Activated naive CD8-positive, alpha-beta T cell treated with anti-CD3 and anti-CD28 coated beads for 36 hours (primary cell): Measurements from ENCODE around the gene B3GAT1. TPM values are rescaled to one million over a fixed set of nuclear protein-coding genes. Genes with fewer than 3 reads are reported as not detected.

Experiments used
- DNase-seq: peaks from one replicate; pipeline ENCODE4 v3.0.0; 2021
- H3K27ac Mint-ChIP-seq: one replicate; pipeline ENCODE4 v1.8.0; 2022; ENCODE audit warnings: mild to moderate bottlenecking, moderate library complexity, mixed read lengths
- H3K27me3 Mint-ChIP-seq: one replicate; pipeline ENCODE4 v1.8.0; 2022; ENCODE audit warnings: mild to moderate bottlenecking, mixed read lengths
- H3K36me3 Mint-ChIP-seq: one replicate; pipeline ENCODE4 v1.8.0; 2021; ENCODE audit warnings: mild to moderate bottlenecking, mixed read lengths
- H3K4me1 Mint-ChIP-seq: one replicate; pipeline ENCODE4 v1.8.0; 2021; ENCODE audit warnings: mixed read lengths
- H3K4me3 Mint-ChIP-seq: one replicate; pipeline ENCODE4 v1.8.0; 2022; ENCODE audit warnings: mild to moderate bottlenecking, moderate library complexity, mixed read lengths
- H3K9me3 Mint-ChIP-seq: one replicate; pipeline ENCODE4 v1.8.0; 2022; ENCODE audit warnings: mixed read lengths
- total RNA-seq, 2 experiments: library from RNA; stranded (reverse); gene quantifications; one replicate each; pipeline ENCODE4 v1.2.3, GENCODE V29; 2021

The B3GAT1 gene
- total RNA-seq, 2 experiments from 2014 or later = 0.04 TPM; not detected in 1

GRCh38 chr11:134380785-134381184 is 31.3 kb downstream of the B3GAT1 start:
- Mint-ChIP-seq H3K9me3 (no peaks in the 10 kb centered on the region), H3K4me3 (no peak overlapping the region), H3K27ac (no peak overlapping the region), H3K4me1 (no peaks in the 10 kb centered on the region), H3K36me3 (no peaks in the 10 kb centered on the region), H3K27me3 (peaks cover 12% of the 10 kb centered on the region)
- DNase-seq = no peak

- H3K27ac Mint-ChIP-seq = no peak overlapping the region
- no peaks in the 10 kb centered on the region for H3K4me1 Mint-ChIP-seq
- H3K36me3 Mint-ChIP-seq = no peaks in the 10 kb centered on the region
- H3K9me3 Mint-ChIP-seq = no peaks in the 10 kb centered on the region
- H3K27me3 Mint-ChIP-seq = peaks cover 6% of the 10 kb centered on the region
- H3K4me3 Mint-ChIP-seq = no peak overlapping the region
- no peak for DNase-seq
These were observed 31.8 kb downstream of the B3GAT1 start for GRCh38 chr11:134380229-134380628.

DNA sequence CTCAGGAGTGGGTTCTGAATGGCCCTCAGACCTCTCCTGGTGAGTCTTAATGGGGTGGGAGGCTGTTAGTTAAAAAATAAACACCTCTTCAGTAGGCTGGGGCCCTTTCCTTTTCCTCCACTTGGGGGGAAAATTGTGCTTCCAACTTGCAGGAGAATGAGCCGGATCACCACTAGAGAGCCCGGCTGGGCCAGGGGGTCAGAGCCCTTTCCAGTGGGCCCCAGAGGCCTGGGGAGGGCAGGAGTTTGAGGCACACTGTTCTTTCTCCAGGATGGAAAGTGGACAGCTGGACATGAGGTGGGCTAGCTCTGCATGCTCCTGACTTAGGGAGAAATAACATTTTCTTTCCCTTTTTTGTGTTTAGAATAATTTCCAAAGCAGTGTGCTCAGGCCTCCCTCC is 32.8 kb downstream of the B3GAT1 start:
- Mint-ChIP-seq H3K36me3 (no peaks in the 10 kb centered on the region), H3K4me1 (no peaks in the 10 kb centered on the region), H3K4me3 (no peak overlapping the region), H3K27me3 (no peaks in the 10 kb centered on the region), H3K9me3 (no peaks in the 10 kb centered on the region), H3K27ac (no peak overlapping the region)
- DNase-seq = no peak

DNA sequence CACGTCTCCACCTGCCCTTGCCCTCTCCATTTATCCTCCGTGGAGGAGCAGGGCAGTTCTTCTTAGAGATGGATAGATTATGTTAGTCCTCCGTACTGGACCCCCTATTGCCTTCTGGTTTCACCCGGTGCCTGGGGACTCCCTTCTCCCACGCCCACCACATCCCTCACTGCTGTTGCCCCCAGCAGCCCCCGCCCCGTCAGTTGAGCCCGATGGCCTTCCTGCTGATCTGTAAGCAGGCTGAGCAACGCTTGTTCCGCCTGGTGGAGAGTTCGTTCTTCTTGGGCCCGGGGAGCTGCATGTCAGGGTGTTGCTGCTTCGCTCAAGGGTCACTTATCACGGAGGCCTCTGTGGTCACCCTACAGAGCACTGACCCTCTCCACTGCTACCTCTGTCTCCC is 34.2 kb downstream of the B3GAT1 start:
- H3K36me3 Mint-ChIP-seq = no peaks in the 10 kb centered on the region
- no peaks in the 10 kb centered on the region for H3K27me3 Mint-ChIP-seq
- H3K9me3 Mint-ChIP-seq = no peaks in the 10 kb centered on the region
- H3K27ac Mint-ChIP-seq = no peak overlapping the region
- no peak for DNase-seq
- no peak overlapping the region for H3K4me3 Mint-ChIP-seq
- no peaks in the 10 kb centered on the region for H3K4me1 Mint-ChIP-seq

DNA sequence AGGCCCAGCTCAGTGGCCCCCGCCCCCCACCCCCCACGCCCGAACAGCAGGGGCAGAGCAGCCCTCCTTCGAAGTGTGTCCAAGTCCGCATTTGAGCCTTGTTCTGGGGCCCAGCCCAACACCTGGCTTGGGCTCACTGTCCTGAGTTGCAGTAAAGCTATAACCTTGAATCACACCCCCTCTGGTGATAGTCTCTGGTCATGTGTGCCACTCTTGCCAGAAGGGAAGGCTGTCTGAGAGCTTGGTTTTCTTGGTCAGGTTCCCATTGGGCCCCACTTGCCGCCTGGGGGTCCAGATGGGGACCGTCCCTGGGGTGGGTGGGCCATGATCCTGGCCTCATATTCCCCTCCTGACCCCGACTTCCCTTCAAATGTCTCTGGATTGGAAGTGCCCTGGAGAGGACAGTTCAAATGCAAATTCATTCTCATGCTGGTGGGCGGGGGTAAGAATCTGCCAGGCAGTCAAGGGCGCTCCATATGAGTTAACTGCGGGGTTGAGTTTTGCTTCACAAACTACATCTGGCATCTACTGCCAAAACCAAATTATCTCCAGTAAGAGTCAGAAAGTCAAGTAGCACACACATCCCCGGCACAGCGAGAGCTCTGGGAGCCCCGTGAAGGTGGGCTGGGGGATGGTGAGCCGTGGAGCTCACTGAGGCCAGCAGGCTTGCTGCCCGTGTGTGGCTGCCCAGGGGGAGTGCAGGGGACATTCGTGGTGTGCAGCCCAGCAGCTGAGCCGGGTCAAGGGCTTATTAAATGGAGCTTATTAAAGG is 35.7 kb downstream of the B3GAT1 start:
- no peaks in the 10 kb centered on the region for H3K27me3 Mint-ChIP-seq
- no peak for DNase-seq
- no peaks in the 10 kb centered on the region for H3K9me3 Mint-ChIP-seq
- no peaks in the 10 kb centered on the region for H3K36me3 Mint-ChIP-seq
- no peak overlapping the region for H3K4me3 Mint-ChIP-seq
- no peak overlapping the region for H3K27ac Mint-ChIP-seq
- no peaks in the 10 kb centered on the region for H3K4me1 Mint-ChIP-seq

DNA sequence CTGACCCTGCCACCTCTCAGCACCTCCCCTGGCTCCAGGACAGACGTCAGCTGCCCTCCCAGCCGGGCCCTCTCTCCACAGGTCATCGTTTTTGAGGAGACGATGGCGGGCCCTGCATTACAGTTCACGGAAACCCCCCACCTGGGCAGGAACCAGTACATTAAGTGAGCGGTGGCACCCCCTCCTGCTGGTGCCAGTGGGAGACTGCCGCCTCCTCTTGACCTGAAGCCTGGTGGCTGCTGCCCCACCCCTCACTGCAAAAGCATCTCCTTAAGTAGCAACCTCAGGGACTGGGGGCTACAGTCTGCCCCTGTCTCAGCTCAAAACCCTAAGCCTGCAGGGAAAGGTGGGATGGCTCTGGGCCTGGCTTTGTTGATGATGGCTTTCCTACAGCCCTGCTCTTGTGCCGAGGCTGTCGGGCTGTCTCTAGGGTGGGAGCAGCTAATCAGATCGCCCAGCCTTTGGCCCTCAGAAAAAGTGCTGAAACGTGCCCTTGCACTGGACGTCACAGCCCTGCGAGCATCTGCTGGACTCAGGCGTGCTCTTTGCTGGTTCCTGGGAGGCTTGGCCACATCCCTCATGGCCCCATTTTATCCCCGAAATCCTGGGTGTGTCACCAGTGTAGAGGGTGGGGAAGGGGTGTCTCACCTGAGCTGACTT is 37.0 kb downstream of the B3GAT1 start:
- no peak overlapping the region for H3K27ac Mint-ChIP-seq
- H3K9me3 Mint-ChIP-seq = no peaks in the 10 kb centered on the region

DNA sequence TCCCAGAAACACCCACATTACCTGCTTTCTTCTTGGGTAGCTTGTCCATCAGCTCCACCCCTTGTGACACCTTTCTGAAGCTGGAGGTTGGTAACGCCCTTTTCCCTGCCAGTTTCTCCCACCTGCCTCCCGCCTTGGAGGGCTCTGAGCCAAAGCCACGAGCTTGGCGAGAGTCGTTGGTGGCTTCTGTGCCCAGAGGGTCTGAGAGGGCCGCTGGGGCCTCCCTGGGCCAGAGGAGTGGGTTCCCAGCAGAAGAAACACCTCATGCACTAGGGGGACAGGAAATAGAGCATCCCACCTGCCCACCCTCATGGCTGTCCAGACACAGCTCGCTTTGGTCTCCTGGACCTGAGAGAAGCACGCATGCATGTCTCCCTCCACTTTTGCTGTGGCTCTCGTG is 37.9 kb downstream of the B3GAT1 start:
- Mint-ChIP-seq H3K4me3 (no peak overlapping the region), H3K36me3 (no peaks in the 10 kb centered on the region), H3K9me3 (no peaks in the 10 kb centered on the region), H3K27me3 (no peaks in the 10 kb centered on the region), H3K4me1 (no peaks in the 10 kb centered on the region), H3K27ac (no peak overlapping the region)
- no peak for DNase-seq

More for the DNA sequence above, 37.0 kb downstream of the B3GAT1 start:
- Mint-ChIP-seq H3K27me3 (no peaks in the 10 kb centered on the region), H3K4me3 (no peak overlapping the region), H3K36me3 (no peaks in the 10 kb centered on the region), H3K4me1 (no peaks in the 10 kb centered on the region)
- no peak for DNase-seq

GRCh38 chr11:134373591-134374052 is 38.4 kb downstream of the B3GAT1 start:
- Mint-ChIP-seq H3K27ac (no peak overlapping the region), H3K36me3 (no peaks in the 10 kb centered on the region), H3K9me3 (no peaks in the 10 kb centered on the region), H3K4me3 (no peak overlapping the region), H3K27me3 (no peaks in the 10 kb centered on the region), H3K4me1 (no peaks in the 10 kb centered on the region)
- DNase-seq = no peak

DNA sequence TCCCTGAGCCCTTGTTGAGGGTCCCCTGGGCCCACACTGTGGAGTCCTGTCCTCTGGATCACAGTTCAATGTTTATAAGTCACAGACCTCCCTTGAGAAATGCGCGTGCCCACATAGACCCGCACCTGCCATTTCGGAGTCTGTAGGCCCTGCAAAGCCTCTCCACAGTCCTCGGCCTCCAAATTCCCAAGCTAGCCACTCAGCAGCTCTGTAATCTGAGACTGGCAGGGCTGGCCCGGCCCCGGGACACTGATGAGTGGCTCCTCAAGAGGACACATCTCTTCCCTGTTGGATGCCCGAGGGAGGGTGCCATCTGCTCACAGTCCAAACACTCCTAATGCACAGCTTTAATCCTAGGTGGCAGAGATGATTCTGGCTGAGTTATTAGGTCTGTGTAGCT is 39.1 kb downstream of the B3GAT1 start:
- no peaks in the 10 kb centered on the region for H3K4me1 Mint-ChIP-seq
- no peak for DNase-seq
- no peak overlapping the region for H3K27ac Mint-ChIP-seq
- H3K9me3 Mint-ChIP-seq = no peaks in the 10 kb centered on the region
- H3K36me3 Mint-ChIP-seq = no peaks in the 10 kb centered on the region
- no peak overlapping the region for H3K4me3 Mint-ChIP-seq
- H3K27me3 Mint-ChIP-seq = no peaks in the 10 kb centered on the region

DNA sequence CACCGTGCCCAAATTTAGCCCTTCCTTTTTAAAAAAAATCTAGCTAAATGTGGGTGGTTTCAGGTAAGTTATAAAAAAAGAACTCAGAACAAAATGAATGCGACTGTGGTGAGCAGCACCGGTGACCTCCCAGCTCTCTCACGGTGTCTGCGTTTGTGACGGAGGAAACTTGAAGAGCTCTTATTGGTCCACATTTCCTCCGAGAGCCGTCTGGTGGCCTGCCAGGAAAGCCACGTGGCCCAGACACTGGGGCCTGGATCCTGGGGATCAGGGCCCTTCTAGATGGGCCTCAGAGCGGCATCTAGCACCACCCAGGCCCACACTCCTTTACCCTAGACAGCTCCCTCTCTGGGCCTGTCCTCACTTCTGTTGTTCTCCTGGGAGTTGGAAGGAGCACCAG is 39.5 kb downstream of the B3GAT1 start:
- Mint-ChIP-seq H3K27me3 (no peaks in the 10 kb centered on the region), H3K4me3 (no peak overlapping the region), H3K27ac (no peak overlapping the region), H3K4me1 (no peaks in the 10 kb centered on the region), H3K36me3 (no peaks in the 10 kb centered on the region), H3K9me3 (no peaks in the 10 kb centered on the region)
- no peak for DNase-seq

DNA sequence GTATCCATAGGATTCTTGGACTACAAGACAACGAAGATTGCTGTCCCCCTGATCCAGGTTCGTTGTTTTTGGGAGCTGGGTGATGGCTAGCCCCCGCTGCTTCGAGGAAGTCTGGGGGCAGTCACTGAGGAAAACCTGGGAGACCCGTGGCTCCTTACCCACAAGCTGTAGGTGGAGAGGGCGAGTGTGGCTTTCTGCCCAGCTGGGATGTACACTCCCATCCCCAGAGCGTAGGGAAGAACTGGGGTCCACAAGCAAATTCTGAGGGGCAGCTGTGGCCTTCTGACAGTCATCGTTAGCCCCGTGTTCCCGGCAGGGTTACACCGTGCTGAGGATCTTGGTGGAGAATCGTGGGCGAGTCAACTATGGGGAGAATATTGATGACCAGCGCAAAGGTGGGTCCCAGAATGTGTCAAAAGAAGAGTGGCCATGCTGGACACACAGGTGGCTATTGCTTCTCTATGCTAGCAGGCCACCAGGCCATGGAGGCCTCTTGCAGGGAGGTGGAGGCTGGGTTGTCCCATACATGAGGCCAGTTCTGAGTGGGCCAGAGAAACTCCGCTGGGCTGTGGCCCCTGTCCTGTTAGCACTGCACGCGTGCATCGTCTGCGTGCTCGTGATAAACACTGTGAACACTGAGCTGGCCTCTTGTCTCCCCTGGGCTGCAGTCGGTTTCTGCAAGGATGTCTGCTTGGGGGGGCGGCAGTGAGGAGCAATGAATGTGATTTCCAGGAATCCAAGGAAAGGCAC is 40.4 kb downstream of the B3GAT1 start:
- Mint-ChIP-seq H3K27ac (no peak overlapping the region), H3K4me1 (no peaks in the 10 kb centered on the region), H3K27me3 (no peaks in the 10 kb centered on the region), H3K9me3 (no peaks in the 10 kb centered on the region), H3K36me3 (no peaks in the 10 kb centered on the region), H3K4me3 (no peak overlapping the region)
- no peak for DNase-seq

DNA sequence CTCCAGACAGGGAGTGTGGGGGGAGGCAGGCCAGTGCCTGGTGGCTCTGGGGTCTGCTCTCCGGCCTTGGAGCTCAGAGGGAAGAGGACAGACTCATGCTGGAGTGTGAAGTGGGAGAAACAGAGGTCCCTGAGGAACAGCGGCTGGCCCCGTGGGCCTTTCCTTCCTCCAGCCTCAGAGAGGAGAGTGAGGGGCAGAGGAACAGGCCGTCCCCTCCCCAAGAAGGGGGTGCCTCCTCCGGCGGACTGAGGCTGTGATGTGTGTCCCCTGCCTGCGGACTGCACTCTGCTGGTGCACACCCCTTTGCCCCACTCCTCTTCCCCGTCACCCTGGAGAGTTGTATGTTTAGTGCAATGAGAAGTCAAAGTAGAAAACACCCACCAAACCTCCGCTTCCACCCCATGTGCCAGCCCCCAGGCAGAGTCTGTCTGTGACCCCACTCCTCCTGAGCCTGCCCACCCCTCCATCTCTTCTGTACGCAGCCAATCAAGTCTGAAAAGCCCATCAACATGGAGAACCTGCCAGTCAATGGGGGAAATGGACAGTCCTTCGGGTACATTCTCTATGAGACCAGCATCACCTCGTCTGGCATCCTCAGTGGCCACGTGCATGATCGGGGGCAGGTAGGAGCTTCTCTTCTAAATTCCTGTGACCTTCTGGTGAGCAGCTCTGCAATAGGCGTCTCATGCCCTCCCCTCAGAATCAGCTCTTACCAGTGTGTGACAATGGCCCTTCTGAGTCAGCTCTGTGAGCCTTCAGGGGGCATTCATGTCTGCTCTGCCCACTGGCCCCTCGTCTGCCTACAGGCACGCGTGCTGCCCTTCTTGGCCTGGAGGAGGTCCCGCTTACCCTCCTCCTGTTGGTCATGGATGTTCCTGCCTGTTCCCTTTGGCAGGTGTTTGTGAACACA is 41.3 kb downstream of the B3GAT1 start:
- no peak for DNase-seq
- no peak overlapping the region for H3K4me3 Mint-ChIP-seq

GRCh38 chr11:134369656-134370525 is 42.2 kb downstream of the B3GAT1 start:
- Mint-ChIP-seq H3K4me3 (no peak overlapping the region), H3K36me3 (no peaks in the 10 kb centered on the region), H3K4me1 (no peaks in the 10 kb centered on the region), H3K27me3 (no peaks in the 10 kb centered on the region), H3K9me3 (no peaks in the 10 kb centered on the region), H3K27ac (no peak overlapping the region)
- no peak for DNase-seq

More for the DNA sequence above, 41.3 kb downstream of the B3GAT1 start:
- no peaks in the 10 kb centered on the region for H3K9me3 Mint-ChIP-seq
- H3K27ac Mint-ChIP-seq = no peak overlapping the region
- no peaks in the 10 kb centered on the region for H3K36me3 Mint-ChIP-seq
- no peaks in the 10 kb centered on the region for H3K27me3 Mint-ChIP-seq
- H3K4me1 Mint-ChIP-seq = no peaks in the 10 kb centered on the region

GRCh38 chr11:134367781-134368180 is 44.3 kb downstream of the B3GAT1 start:
- no peaks in the 10 kb centered on the region for H3K36me3 Mint-ChIP-seq
- no peaks in the 10 kb centered on the region for H3K27me3 Mint-ChIP-seq
- H3K9me3 Mint-ChIP-seq = no peaks in the 10 kb centered on the region
- H3K4me1 Mint-ChIP-seq = no peaks in the 10 kb centered on the region
- no peak overlapping the region for H3K4me3 Mint-ChIP-seq
- DNase-seq = no peak
- no peak overlapping the region for H3K27ac Mint-ChIP-seq
